HepG2 (cell line): ENCODE data around the gene METAP1D. TPM values are rescaled to one million over a fixed set of nuclear protein-coding genes. Genes with fewer than 3 reads are reported as not detected.

ENCODE experiments used
- FOXC1 ChIP-seq: sonication (generic); formaldehyde crosslinking; IDR thresholded peaks from 2 replicates; pipeline ENCODE4 v1.8.0; 2022; ENCODE audit warnings: mild to moderate bottlenecking, missing genetic modification reagents, borderline replicate concordance
- GLI4 ChIP-seq: sonication (generic); formaldehyde crosslinking; IDR thresholded peaks from 2 replicates; pipeline ENCODE4 v1.5.1; 2020; ENCODE audit warnings: missing genetic modification reagents, mild to moderate bottlenecking, moderate library complexity, borderline replicate concordance
- HDAC1 ChIP-seq: sonication (generic); formaldehyde crosslinking; IDR thresholded peaks from 2 replicates; pipeline ENCODE4 v1.5.1; 2020; ENCODE audit warnings: mild to moderate bottlenecking, missing genetic modification reagents
- HNRNPK ChIP-seq: fragments of 200-400 bp; formaldehyde crosslinking; IDR thresholded peaks from 2 replicates; pipeline ENCODE4 v1.6.1; 2018; ENCODE audit warnings: low read length, low read depth, moderate library complexity, mild to moderate bottlenecking; ENCODE audit not compliant: poor library complexity, severe bottlenecking
- HNRNPLL ChIP-seq: fragments of 200-400 bp; formaldehyde crosslinking; IDR thresholded peaks from 2 replicates; pipeline ENCODE4 v1.6.1; 2017; ENCODE audit warnings: mild to moderate bottlenecking, low read depth, low read length; ENCODE audit not compliant: poor library complexity, severe bottlenecking
- MIER2 ChIP-seq: IDR thresholded peaks from 2 replicates; pipeline ENCODE4 v1.6.1; 2016; ENCODE audit warnings: missing biosample characterization, missing genetic modification reagents
- ZNF124 ChIP-seq: sonication (generic); formaldehyde crosslinking; IDR thresholded peaks from 2 replicates; pipeline ENCODE4 v1.4.0; 2020; ENCODE audit warnings: missing genetic modification reagents
- ZNF235 ChIP-seq: sonication (generic); formaldehyde crosslinking; IDR thresholded peaks from 2 replicates; pipeline ENCODE4 v1.8.1; 2023; ENCODE audit warnings: mild to moderate bottlenecking, missing genetic modification reagents, borderline replicate concordance
- ZNF451 ChIP-seq: sonication (generic); formaldehyde crosslinking; IDR thresholded peaks from 2 replicates; pipeline ENCODE4 v1.5.0; 2020; ENCODE audit warnings: mild to moderate bottlenecking, missing genetic modification reagents
- ZNF589 ChIP-seq: sonication (generic); formaldehyde crosslinking; conservative IDR thresholded peaks from 2 replicates; pipeline ENCODE4 v1.8.0; 2022; ENCODE audit warnings: mild to moderate bottlenecking, moderate library complexity, missing genetic modification reagents
- ZNF605 ChIP-seq: sonication (generic); formaldehyde crosslinking; IDR thresholded peaks from 2 replicates; pipeline ENCODE4 v1.8.0; 2022; ENCODE audit warnings: mild to moderate bottlenecking, missing genetic modification reagents
- ZNF713 ChIP-seq: sonication (generic); formaldehyde crosslinking; IDR thresholded peaks from 2 replicates; pipeline ENCODE4 v1.4.0; 2020; ENCODE audit warnings: mild to moderate bottlenecking, missing genetic modification reagents
- polyA plus RNA-seq, 8 experiments: library from polyadenylated mRNA; depleted of rRNA in 3 of 8; stranded (reverse) in 7 of 8; unstranded in 1 of 8; fragments of >200 nt; fragmentation: Illumina TruSeq in 4 of 8; extraction: Trizol in 4 of 8; gene quantifications; 2 replicates each; pipeline versions ENCODE4 v1.2.1 to v1.2.3, GENCODE V29; 2011 to 2016; ENCODE audit warnings: low read depth in 4 of 8, missing spikeins in 1 of 8, mixed read lengths in 1 of 8; ENCODE audit not compliant: insufficient read depth in 1 of 8
- total RNA-seq, 5 experiments: library from RNA; depleted of rRNA; stranded (reverse); fragments of >200 nt; fragmentation: Illumina TruSeq; extraction: Trizol; gene quantifications; 2 replicates each; pipeline ENCODE4 v1.2.3, GENCODE V29; 2016; ENCODE audit warnings: low read depth in 1 of 5
- TF ChIP-seq, protein P1 (sequence below): sonication (generic); formaldehyde crosslinking; IDR thresholded peaks from 2 replicates; pipeline ENCODE4 v1.4.0; 2020; ENCODE audit warnings: missing genetic modification reagents
- TF ChIP-seq, protein P2 (sequence below): sonication (generic); formaldehyde crosslinking; IDR thresholded peaks from 2 replicates; pipeline ENCODE4 v1.4.0; 2020; ENCODE audit warnings: missing genetic modification reagents
- TF ChIP-seq, protein P3 (sequence below): sonication (generic); formaldehyde crosslinking; IDR thresholded peaks from 2 replicates; pipeline ENCODE4 v1.9.0; 2021; ENCODE audit warnings: missing genetic modification reagents, borderline replicate concordance
- TF ChIP-seq, protein P4 (sequence below): sonication (generic); formaldehyde crosslinking; IDR thresholded peaks from 2 replicates; pipeline ENCODE4 v1.5.1; 2020; ENCODE audit warnings: mild to moderate bottlenecking, missing genetic modification reagents, moderate library complexity
- TF ChIP-seq, protein P5 (sequence below): IDR thresholded peaks from 2 replicates; pipeline ENCODE4 v1.6.1; 2016
- TF ChIP-seq, protein P6 (sequence below): sonication (generic); formaldehyde crosslinking; IDR thresholded peaks from 2 replicates; pipeline ENCODE4 v1.4.0; 2020; ENCODE audit warnings: mild to moderate bottlenecking, missing genetic modification reagents

METAP1D gene
- total and polyA plus RNA-seq, 2 of the 13 experiments (the other 11 are each of a cell fraction or from before 2014, with no cell fraction given), result 14.7 to 21.6 TPM

DNA sequence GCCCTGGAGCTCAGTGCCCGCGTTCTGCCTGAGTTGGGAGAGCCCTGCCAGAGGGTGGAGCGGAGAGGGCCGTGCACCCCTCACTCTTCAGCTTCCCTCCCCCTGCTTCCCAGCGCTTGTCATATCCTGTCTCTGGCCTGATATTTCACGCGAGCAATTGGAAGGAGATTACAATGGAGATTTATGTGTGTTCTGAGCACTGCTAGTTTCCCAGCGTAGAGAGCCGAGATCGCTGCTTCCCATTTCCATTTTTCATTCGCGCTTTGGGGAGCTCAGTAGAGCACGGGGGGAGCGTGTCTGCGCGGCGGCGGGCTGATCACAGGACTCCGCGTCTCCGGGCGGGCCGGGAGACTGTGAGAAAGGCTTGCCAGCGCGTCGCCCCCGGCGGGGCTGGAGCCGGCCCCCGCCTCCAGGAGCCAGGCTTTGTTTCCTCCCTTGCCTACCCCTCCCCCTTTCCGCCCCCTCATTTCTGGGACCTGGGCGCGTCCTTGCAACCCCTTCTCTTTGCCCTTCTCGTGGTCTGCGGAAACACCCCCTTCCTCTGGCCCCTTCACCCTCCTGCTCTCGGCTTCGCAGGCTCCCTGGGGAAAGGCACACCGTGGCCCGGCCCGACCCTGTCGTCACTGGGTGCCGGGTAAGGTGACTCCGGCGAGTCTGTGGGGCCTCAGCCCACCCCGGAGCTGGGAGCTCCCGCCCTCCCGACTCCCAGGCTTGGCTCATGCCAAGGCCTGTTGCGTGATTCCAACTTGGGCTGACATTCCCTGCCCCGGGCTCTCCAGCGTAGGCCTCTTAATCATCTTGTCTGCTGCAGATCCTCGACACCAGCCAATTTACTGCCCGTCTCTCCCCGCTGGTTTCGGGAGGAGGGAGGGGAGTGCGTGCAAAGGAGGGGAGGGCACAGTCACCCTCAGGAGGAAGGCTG lies 97.1 kb downstream of the METAP1D start (continued):
- TF ChIP-seq ZNF235 (CRISPR knock-in tag) (no peak), ZNF124 (CRISPR knock-in tag) (no peak), HDAC1 (CRISPR knock-in tag) (peak; percentile 52), ZNF451 (CRISPR knock-in tag) (no peak), ZNF589 (CRISPR knock-in tag) (no peak), FOXC1 (CRISPR knock-in tag) (peak; percentile 66; the same call in 1 of the 2 replicates), HNRNPLL (peak; percentile 45), GLI4 (CRISPR knock-in tag) (no peak), MIER2 (CRISPR knock-in tag) (no peak), ZNF605 (no peak), HNRNPK (peak; percentile 53), ZNF713 (no peak)
- TF ChIP-seq, protein P1, sequence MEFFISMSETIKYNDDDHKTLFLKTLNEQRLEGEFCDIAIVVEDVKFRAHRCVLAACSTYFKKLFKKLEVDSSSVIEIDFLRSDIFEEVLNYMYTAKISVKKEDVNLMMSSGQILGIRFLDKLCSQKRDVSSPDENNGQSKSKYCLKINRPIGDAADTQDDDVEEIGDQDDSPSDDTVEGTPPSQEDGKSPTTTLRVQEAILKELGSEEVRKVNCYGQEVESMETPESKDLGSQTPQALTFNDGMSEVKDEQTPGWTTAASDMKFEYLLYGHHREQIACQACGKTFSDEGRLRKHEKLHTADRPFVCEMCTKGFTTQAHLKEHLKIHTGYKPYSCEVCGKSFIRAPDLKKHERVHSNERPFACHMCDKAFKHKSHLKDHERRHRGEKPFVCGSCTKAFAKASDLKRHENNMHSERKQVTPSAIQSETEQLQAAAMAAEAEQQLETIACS, result no peak
- TF ChIP-seq, protein P2, sequence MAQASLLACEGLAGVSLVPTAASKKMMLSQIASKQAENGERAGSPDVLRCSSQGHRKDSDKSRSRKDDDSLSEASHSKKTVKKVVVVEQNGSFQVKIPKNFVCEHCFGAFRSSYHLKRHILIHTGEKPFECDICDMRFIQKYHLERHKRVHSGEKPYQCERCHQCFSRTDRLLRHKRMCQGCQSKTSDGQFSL, result no peak
- TF ChIP-seq, protein P3, sequence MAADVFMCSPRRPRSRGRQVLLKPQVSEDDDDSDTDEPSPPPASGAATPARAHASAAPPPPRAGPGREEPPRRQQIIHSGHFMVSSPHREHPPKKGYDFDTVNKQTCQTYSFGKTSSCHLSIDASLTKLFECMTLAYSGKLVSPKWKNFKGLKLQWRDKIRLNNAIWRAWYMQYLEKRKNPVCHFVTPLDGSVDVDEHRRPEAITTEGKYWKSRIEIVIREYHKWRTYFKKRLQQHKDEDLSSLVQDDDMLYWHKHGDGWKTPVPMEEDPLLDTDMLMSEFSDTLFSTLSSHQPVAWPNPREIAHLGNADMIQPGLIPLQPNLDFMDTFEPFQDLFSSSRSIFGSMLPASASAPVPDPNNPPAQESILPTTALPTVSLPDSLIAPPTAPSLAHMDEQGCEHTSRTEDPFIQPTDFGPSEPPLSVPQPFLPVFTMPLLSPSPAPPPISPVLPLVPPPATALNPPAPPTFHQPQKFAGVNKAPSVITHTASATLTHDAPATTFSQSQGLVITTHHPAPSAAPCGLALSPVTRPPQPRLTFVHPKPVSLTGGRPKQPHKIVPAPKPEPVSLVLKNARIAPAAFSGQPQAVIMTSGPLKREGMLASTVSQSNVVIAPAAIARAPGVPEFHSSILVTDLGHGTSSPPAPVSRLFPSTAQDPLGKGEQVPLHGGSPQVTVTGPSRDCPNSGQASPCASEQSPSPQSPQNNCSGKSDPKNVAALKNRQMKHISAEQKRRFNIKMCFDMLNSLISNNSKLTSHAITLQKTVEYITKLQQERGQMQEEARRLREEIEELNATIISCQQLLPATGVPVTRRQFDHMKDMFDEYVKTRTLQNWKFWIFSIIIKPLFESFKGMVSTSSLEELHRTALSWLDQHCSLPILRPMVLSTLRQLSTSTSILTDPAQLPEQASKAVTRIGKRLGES (CRISPR knock-in tag), result no peak
- TF ChIP-seq, protein P4, sequence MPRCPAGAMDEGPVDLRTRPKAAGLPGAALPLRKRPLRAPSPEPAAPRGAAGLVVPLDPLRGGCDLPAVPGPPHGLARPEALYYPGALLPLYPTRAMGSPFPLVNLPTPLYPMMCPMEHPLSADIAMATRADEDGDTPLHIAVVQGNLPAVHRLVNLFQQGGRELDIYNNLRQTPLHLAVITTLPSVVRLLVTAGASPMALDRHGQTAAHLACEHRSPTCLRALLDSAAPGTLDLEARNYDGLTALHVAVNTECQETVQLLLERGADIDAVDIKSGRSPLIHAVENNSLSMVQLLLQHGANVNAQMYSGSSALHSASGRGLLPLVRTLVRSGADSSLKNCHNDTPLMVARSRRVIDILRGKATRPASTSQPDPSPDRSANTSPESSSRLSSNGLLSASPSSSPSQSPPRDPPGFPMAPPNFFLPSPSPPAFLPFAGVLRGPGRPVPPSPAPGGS (CRISPR knock-in tag), result 0 out of 2 replicates have a peak, but pooled peaks have one; percentile 15
- TF ChIP-seq, protein P5, sequence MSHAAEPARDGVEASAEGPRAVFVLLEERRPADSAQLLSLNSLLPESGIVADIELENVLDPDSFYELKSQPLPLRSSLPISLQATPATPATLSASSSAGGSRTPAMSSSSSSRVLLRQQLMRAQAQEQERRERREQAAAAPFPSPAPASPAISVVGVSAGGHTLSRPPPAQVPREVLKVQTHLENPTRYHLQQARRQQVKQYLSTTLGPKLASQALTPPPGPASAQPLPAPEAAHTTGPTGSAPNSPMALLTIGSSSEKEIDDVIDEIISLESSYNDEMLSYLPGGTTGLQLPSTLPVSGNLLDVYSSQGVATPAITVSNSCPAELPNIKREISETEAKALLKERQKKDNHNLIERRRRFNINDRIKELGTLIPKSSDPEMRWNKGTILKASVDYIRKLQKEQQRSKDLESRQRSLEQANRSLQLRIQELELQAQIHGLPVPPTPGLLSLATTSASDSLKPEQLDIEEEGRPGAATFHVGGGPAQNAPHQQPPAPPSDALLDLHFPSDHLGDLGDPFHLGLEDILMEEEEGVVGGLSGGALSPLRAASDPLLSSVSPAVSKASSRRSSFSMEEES, result no peak
- TF ChIP-seq, protein P6, sequence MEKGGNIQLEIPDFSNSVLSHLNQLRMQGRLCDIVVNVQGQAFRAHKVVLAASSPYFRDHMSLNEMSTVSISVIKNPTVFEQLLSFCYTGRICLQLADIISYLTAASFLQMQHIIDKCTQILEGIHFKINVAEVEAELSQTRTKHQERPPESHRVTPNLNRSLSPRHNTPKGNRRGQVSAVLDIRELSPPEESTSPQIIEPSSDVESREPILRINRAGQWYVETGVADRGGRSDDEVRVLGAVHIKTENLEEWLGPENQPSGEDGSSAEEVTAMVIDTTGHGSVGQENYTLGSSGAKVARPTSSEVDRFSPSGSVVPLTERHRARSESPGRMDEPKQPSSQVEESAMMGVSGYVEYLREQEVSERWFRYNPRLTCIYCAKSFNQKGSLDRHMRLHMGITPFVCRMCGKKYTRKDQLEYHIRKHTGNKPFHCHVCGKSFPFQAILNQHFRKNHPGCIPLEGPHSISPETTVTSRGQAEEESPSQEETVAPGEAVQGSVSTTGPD (CRISPR knock-in tag), result no peak
